H9 (cell line): Measurements from ENCODE around the gene ATXN10. TPM values are rescaled to one million over a fixed set of nuclear protein-coding genes. Genes with fewer than 3 reads are reported as not detected.

Experiments
- DNase-seq: peaks from one replicate; pipeline ENCODE4 v3.0.0-alpha.2; 2017
- H2AFZ ChIP-seq: one replicate; pipeline ENCODE4 v1.6.1; 2013; ENCODE audit warnings: mild to moderate bottlenecking, low read length, control low read depth, moderate library complexity
- H2AK5ac ChIP-seq: 2 replicates; pipeline ENCODE4 v1.6.1; 2013; ENCODE audit warnings: low read length, control low read depth, mixed read lengths; ENCODE audit not compliant: insufficient read length
- H2BK120ac ChIP-seq: one replicate; pipeline ENCODE4 v1.6.1; 2013; ENCODE audit warnings: low read depth, mild to moderate bottlenecking, low read length, control low read depth, inconsistent platforms; ENCODE audit not compliant: poor library complexity, severe bottlenecking
- H2BK12ac ChIP-seq: 2 replicates; pipeline ENCODE4 v1.6.1; 2013; ENCODE audit warnings: low read length, control low read depth, mixed read lengths, low read depth; ENCODE audit not compliant: insufficient read length
- H2BK15ac ChIP-seq: 2 replicates; pipeline ENCODE4 v1.6.1; 2013; ENCODE audit warnings: low read depth, low read length, control low read depth
- H2BK20ac ChIP-seq: one replicate; pipeline ENCODE4 v1.6.1; 2013; ENCODE audit warnings: low read depth, mild to moderate bottlenecking, low read length, control low read depth, inconsistent platforms; ENCODE audit not compliant: poor library complexity, severe bottlenecking
- H2BK5ac ChIP-seq: 2 replicates; pipeline ENCODE4 v1.6.1; 2013; ENCODE audit warnings: low read length, control low read depth, mixed read lengths; ENCODE audit not compliant: insufficient read length
- H3K14ac ChIP-seq: 2 replicates; pipeline ENCODE4 v1.6.1; 2013; ENCODE audit warnings: low read length, control low read depth; ENCODE audit not compliant: insufficient read depth
- H3K18ac ChIP-seq: 2 replicates; pipeline ENCODE4 v1.6.1; 2013; ENCODE audit warnings: low read depth, mild to moderate bottlenecking, mixed read lengths, low read length, control low read depth; ENCODE audit not compliant: insufficient read length
- H3K23ac ChIP-seq: 2 replicates; pipeline ENCODE4 v1.6.1; 2013; ENCODE audit warnings: low read length, control low read depth, mixed read lengths, low read depth; ENCODE audit not compliant: insufficient read length
- H3K23me2 ChIP-seq: 2 replicates; pipeline ENCODE4 v1.6.1; 2013; ENCODE audit warnings: low read depth, mild to moderate bottlenecking, mixed read lengths, low read length, control low read depth; ENCODE audit not compliant: insufficient read length, poor library complexity, severe bottlenecking
- H3K27ac ChIP-seq: 2 replicates; pipeline ENCODE4 v1.5.1; 2013; ENCODE audit warnings: low read length, control low read depth, mixed read lengths, low read depth; ENCODE audit not compliant: insufficient read length
- H3K27me3 ChIP-seq: 2 replicates; pipeline ENCODE4 v1.6.1; 2013; ENCODE audit warnings: low read length, control low read depth, inconsistent platforms; ENCODE audit not compliant: insufficient read depth
- H3K4ac ChIP-seq: 2 replicates; pipeline ENCODE4 v1.6.1; 2013; ENCODE audit warnings: low read depth, mild to moderate bottlenecking, control low read depth, inconsistent platforms, low read length, moderate library complexity
- H3K4me1 ChIP-seq: 2 replicates; pipeline ENCODE4 v1.6.1; 2013; ENCODE audit warnings: low read length, control low read depth, inconsistent platforms; ENCODE audit not compliant: insufficient read depth
- H3K4me2 ChIP-seq: 2 replicates; pipeline ENCODE4 v1.6.1; 2013; ENCODE audit warnings: low read length, control low read depth, mixed read lengths; ENCODE audit not compliant: insufficient read length, insufficient read depth
- H3K56ac ChIP-seq: 2 replicates; pipeline ENCODE4 v1.6.1; 2013; ENCODE audit warnings: low read depth, mild to moderate bottlenecking, mixed read lengths, low read length, control low read depth; ENCODE audit not compliant: insufficient read length
- H3K79me1 ChIP-seq: 2 replicates; pipeline ENCODE4 v1.6.1; 2013; ENCODE audit warnings: low read depth, mild to moderate bottlenecking, moderate library complexity, low read length, control low read depth, inconsistent platforms; ENCODE audit not compliant: insufficient read depth, poor library complexity, severe bottlenecking
- H3K79me2 ChIP-seq: 2 replicates; pipeline ENCODE4 v1.6.1; 2013; ENCODE audit warnings: low read length, control low read depth, inconsistent platforms; ENCODE audit not compliant: insufficient read depth
- H3K9ac ChIP-seq: 2 replicates; pipeline ENCODE4 v1.6.1; 2013; ENCODE audit warnings: low read length, control low read depth, mixed read lengths; ENCODE audit not compliant: insufficient read length; ENCODE audit errors: extremely low read depth
- H3K9me3 ChIP-seq: one replicate; pipeline ENCODE4 v1.6.1; 2013; ENCODE audit warnings: low read depth, low read length, inconsistent platforms; ENCODE audit not compliant: control insufficient read depth
- H3T11ph ChIP-seq: one replicate; pipeline ENCODE4 v1.6.1; 2013; ENCODE audit warnings: mild to moderate bottlenecking, low read length, control low read depth, inconsistent platforms
- H4K20me1 ChIP-seq: one replicate; pipeline ENCODE4 v1.6.1; 2013; ENCODE audit not compliant: control insufficient read depth, insufficient read length, insufficient read depth
- H4K5ac ChIP-seq: 2 replicates; pipeline ENCODE4 v1.6.1; 2013; ENCODE audit warnings: low read depth, mild to moderate bottlenecking, mixed read lengths, low read length, control low read depth; ENCODE audit not compliant: insufficient read length
- H4K8ac ChIP-seq: replicated peaks from 2 replicates; pipeline ENCODE4 v1.6.1; 2013; ENCODE audit warnings: low read length, control low read depth, mixed read lengths, low read depth; ENCODE audit not compliant: insufficient read length
- H4K91ac ChIP-seq: 2 replicates; pipeline ENCODE4 v1.6.1; 2013; ENCODE audit warnings: low read depth, mild to moderate bottlenecking, moderate library complexity, mixed read lengths, low read length, control low read depth; ENCODE audit not compliant: insufficient read length
- H3K27ac Mint-ChIP-seq, 3 experiments: 2 replicates in 2 of 3; 3 replicates in 1 of 3; pipeline ENCODE4 v1.8.0; 2020 to 2021; ENCODE audit warnings: mixed read lengths in 3 of 3, mild to moderate bottlenecking in 1 of 3, moderate library complexity in 1 of 3
- H3K27me3 Mint-ChIP-seq: 2 replicates; pipeline ENCODE4 v1.8.0; 2021; ENCODE audit warnings: low read depth, mild to moderate bottlenecking, moderate library complexity, mixed read lengths
- H3K36me3 Mint-ChIP-seq, 3 experiments: 2 replicates in 2 of 3; 3 replicates in 1 of 3; pipeline ENCODE4 v1.8.0; 2020 to 2021; ENCODE audit warnings: low read depth in 3 of 3, mixed read lengths in 3 of 3; ENCODE audit not compliant: insufficient read depth in 1 of 3
- H3K4me1 Mint-ChIP-seq, 2 experiments: 2 replicates each; pipeline ENCODE4 v1.8.0; 2020; ENCODE audit warnings: mixed read lengths in 2 of 2
- H3K4me3 Mint-ChIP-seq, 2 experiments: 2 replicates in 1 of 2; 3 replicates in 1 of 2; pipeline ENCODE4 v1.8.0; 2020 to 2021; ENCODE audit warnings: mild to moderate bottlenecking in 2 of 2, mixed read lengths in 2 of 2, moderate library complexity in 1 of 2
- H3K9me3 Mint-ChIP-seq, 2 experiments: 2 replicates in 1 of 2; 3 replicates in 1 of 2; pipeline ENCODE4 v1.8.0; 2020; ENCODE audit warnings: mild to moderate bottlenecking in 2 of 2, mixed read lengths in 2 of 2, moderate library complexity in 1 of 2
- CTCF ChIP-seq: fragments of 200-600 bp; sonication (generic); conservative IDR thresholded peaks from 3 replicates; pipeline ENCODE4 v1.8.0; 2021; ENCODE audit warnings: antibody characterized with exemption, mild to moderate bottlenecking
- WGBS: extraction: QIAGEN DNeasy Blood & Tissue Kit; methylation state at CpG from one replicate; pipeline ENCODE4 v1.1.7; 2013; ENCODE audit warnings: missing lambda C conversion rate, low lambda C conversion rate, mixed read lengths; ENCODE audit not compliant: insufficient read length; ENCODE audit errors: extremely low coverage; 5-methylcytosine and 5-hydroxymethylcytosine counted together
- total RNA-seq: library from RNA; stranded (reverse); gene quantifications from 2 replicates; pipeline ENCODE4 v1.2.1, GENCODE V29; 2021

Gene ATXN10
- total RNA-seq, 1 experiment from 2014 or later = 210 TPM

GRCh38 chr22:45826520-45826919 is 154.9 kb downstream of the ATXN10 start:
- H4K91ac ChIP-seq = no peak overlapping the region
- no peak overlapping the region for H3K27ac ChIP-seq
- no peak overlapping the region for H4K8ac ChIP-seq
- no peak overlapping the region for H2BK5ac ChIP-seq
- H3K9ac ChIP-seq = no peak overlapping the region
- H3T11ph ChIP-seq = no peak overlapping the region
- H3K23me2 ChIP-seq = no peaks in the 10 kb centered on the region
- H3K14ac ChIP-seq = no peak overlapping the region
- no peak overlapping the region for H2BK15ac ChIP-seq
- H3K23ac ChIP-seq = no peak overlapping the region
- H3K9me3 Mint-ChIP-seq = no peaks in the 10 kb centered on the region; a peak in 2 of 5 replicates
- no peak overlapping the region for H2BK120ac ChIP-seq
- H2AK5ac ChIP-seq = no peak overlapping the region
- peaks cover 0 to under 1% of the 10 kb centered on the region in 2 experiments; a peak in 3 of 4 replicates for H3K4me1 Mint-ChIP-seq
- H2BK12ac ChIP-seq = no peak overlapping the region
- H3K27me3 ChIP-seq = no peaks in the 10 kb centered on the region
- no peaks in the 10 kb centered on the region for H3K27me3 Mint-ChIP-seq
- no peaks in the 10 kb centered on the region for H3K9me3 ChIP-seq
- no peak overlapping the region for H4K5ac ChIP-seq
- H3K27ac Mint-ChIP-seq = no peak overlapping the region
- H3K4me3 Mint-ChIP-seq = no peak overlapping the region
- no peak for DNase-seq
- no peaks in the 10 kb centered on the region for H4K20me1 ChIP-seq
- H3K56ac ChIP-seq = no peak overlapping the region
- no peak overlapping the region for H2AFZ ChIP-seq
- no peak for TF ChIP-seq CTCF
- no peaks in the 10 kb centered on the region for H3K79me2 ChIP-seq
- no CpG with 5 or more reads among the region's 2 CpGs for WGBS
- no peak overlapping the region for H3K18ac ChIP-seq
- no peaks in the 10 kb centered on the region for H3K79me1 ChIP-seq
- no peak overlapping the region for H3K4ac ChIP-seq
- no peak overlapping the region for H3K4me2 ChIP-seq
- H3K36me3 Mint-ChIP-seq = peaks cover 11 to 17% (median 17%) of the 10 kb centered on the region in 3 experiments
- no peak overlapping the region for H2BK20ac ChIP-seq
- H3K4me1 ChIP-seq = no peaks in the 10 kb centered on the region
